ENCODE data around the gene YOD1.

GRCh38 chr1:207088161-207088560 is 37.2 kb upstream of the YOD1 start:
- TF ChIP-seq SIN3A (IDR thresholded peaks at IDR 0.05; ENCODE audit: low read depth, low read length) (no peak), CTCF (IDR thresholded peaks at IDR 0.05 in 2 of 3, conservative IDR thresholded peaks at IDR 0.05 in 1 of 3; ENCODE audit: control insufficient read depth in 2 of 3, extremely low read depth in 1 of 3, insufficient read depth in 1 of 3, low read depth in 3 of 3, low read length in 3 of 3) (no peak), SIX5 (IDR thresholded peaks at IDR 0.05; ENCODE audit: low read depth, low read length, severe bottlenecking) (no peak), MAX (IDR thresholded peaks at IDR 0.05; ENCODE audit: low read depth, low read length) (no peak), HCFC1 (IDR thresholded peaks at IDR 0.05; ENCODE audit: low read length) (no peak), POLR2AphosphoS5 (IDR thresholded peaks at IDR 0.05; ENCODE audit: low read length) (no peak)
